Left lung (tissue), 10 donors: ENCODE data around the gene CHPF. TPM values are rescaled to one million over a fixed set of nuclear protein-coding genes. Genes with fewer than 3 reads are reported as not detected.
A peak's percentile ranks its signal among the peaks of the same experiment; 100 is the strongest.

Source experiments
- ATAC-seq: fragments of 200-7000 bp; cut with Tn5 transposase; one replicate; pipeline ENCODE4 v1.9.1; 2020; ENCODE audit warnings: moderate library complexity
- DNase-seq, 4 donors: peaks; one replicate each; pipeline ENCODE4 v3.0.0-alpha.2; 2013 to 2020
- H3K27ac ChIP-seq, 2 donors: fragments of 200-600 bp; sonication (generic) in 1 of 2; one replicate each; pipeline versions ENCODE4 v1.5.0 to v1.8.0; 2020 to 2021
- H3K27me3 ChIP-seq, 2 donors: fragments of 200-600 bp; sonication (generic) in 1 of 2; one replicate each; pipeline versions ENCODE4 v1.5.0 to v1.8.0; 2020 to 2021
- H3K36me3 ChIP-seq, 2 donors: fragments of 200-600 bp; sonication (generic) in 1 of 2; one replicate each; pipeline versions ENCODE4 v1.5.0 to v1.8.0; 2020 to 2021
- H3K4me1 ChIP-seq, 2 donors: fragments of 200-600 bp; one replicate each; pipeline ENCODE4 v1.8.0; 2021
- H3K4me3 ChIP-seq, 2 donors: fragments of 200-600 bp; sonication (generic) in 1 of 2; one replicate each; pipeline versions ENCODE4 v1.5.0 to v1.8.0; 2020 to 2021; ENCODE audit warnings: mild to moderate bottlenecking in 1 of 2
- H3K9me3 ChIP-seq, 2 donors: fragments of 200-600 bp; sonication (generic) in 1 of 2; one replicate each; pipeline versions ENCODE4 v1.5.0 to v1.8.0; 2020 to 2021
- intact Hi-C, 2 donors: fragments of 100-400 bp; cut with DNase I; formaldehyde crosslinking; loops; one replicate each; pipeline versions ENCODE4 v1.11.2 to v1.14.2; 2022
- polyA plus RNA-seq, 6 donors: library from polyadenylated mRNA; unstranded; fragments of 120-200 nt; gene quantifications; one replicate each; pipeline ENCODE4 v1.2.1, GENCODE V29; 2013; ENCODE audit not compliant: insufficient read length in 6 of 6
- total RNA-seq, 2 donors: library from RNA; stranded (reverse); fragmentation: NEBNext Ultra II Directional; extraction: Animal tissue kit (Norgen Biotek cat#: 25700); gene quantifications; one replicate each; pipeline ENCODE4 v1.2.1, GENCODE V29; 2021
- TF ChIP-seq, protein P1 (sequence below), 2 donors: fragments of 200-600 bp; sonication (generic) in 1 of 2; IDR thresholded peaks; one replicate each; pipeline versions ENCODE4 v1.5.0 to v1.8.0; 2021; ENCODE audit warnings: antibody characterized with exemption in 2 of 2
- donor health status: DM: no; HTN: yes; CAD: no.
- donor health status: DM: no; HTN: no; CAD: no.

CHPF gene
- total and polyA plus RNA-seq, 8 donors: 18.8 to 114 (median 28.0) TPM

- Histone ChIP-seq H3K4me1 (peaks cover 0 to 17% of the 10 kb centered on the region in 2 donors), H3K9me3 (no peaks in the 10 kb centered on the region), H3K36me3 (peaks cover 0 to 3% of the 10 kb centered on the region in 2 donors), H3K27ac (peak within 1 kb of the TSS; percentile 58 to 79), H3K4me3 (peak within 1 kb of the TSS; percentile 47 to 54), H3K27me3 (peaks cover 0 to 51% of the 10 kb centered on the region in 2 donors)
- intact Hi-C loops: no loop called here
- DNase-seq (peak; percentile 75 to 87 (median 82)), ATAC-seq (peak; percentile 80)
- TF ChIP-seq, protein P1, sequence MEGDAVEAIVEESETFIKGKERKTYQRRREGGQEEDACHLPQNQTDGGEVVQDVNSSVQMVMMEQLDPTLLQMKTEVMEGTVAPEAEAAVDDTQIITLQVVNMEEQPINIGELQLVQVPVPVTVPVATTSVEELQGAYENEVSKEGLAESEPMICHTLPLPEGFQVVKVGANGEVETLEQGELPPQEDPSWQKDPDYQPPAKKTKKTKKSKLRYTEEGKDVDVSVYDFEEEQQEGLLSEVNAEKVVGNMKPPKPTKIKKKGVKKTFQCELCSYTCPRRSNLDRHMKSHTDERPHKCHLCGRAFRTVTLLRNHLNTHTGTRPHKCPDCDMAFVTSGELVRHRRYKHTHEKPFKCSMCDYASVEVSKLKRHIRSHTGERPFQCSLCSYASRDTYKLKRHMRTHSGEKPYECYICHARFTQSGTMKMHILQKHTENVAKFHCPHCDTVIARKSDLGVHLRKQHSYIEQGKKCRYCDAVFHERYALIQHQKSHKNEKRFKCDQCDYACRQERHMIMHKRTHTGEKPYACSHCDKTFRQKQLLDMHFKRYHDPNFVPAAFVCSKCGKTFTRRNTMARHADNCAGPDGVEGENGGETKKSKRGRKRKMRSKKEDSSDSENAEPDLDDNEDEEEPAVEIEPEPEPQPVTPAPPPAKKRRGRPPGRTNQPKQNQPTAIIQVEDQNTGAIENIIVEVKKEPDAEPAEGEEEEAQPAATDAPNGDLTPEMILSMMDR (IDR thresholded peaks at IDR 0.05): no peak
These were observed 28.0 kb upstream of the CHPF start, which contains the start of gene OBSL1 for GRCh38 chr2:219571311-219572236. TSS of gene OBSL1 (minus strand) at chr2:219571539. CDS start at chr2:219571232, 307 bp downstream.

GRCh38 chr2:219570924-219571310 lies 27.3 kb upstream of the CHPF start:
- H3K4me3 ChIP-seq: peak overlapping the region; percentile 47 to 54
- peak in 1 of 4 donors; percentile 33 for DNase-seq
- H3K27me3 ChIP-seq: peaks cover 0 to 51% of the 10 kb centered on the region in 2 donors
- H3K36me3 ChIP-seq: peaks cover 0 to 3% of the 10 kb centered on the region in 2 donors
- H3K4me1 ChIP-seq: peaks cover 0 to 17% of the 10 kb centered on the region in 2 donors
- intact Hi-C loops: no loop called here
- peak overlapping the region; percentile 58 to 79 for H3K27ac ChIP-seq
- no peaks in the 10 kb centered on the region for H3K9me3 ChIP-seq
- peak; percentile 9 for ATAC-seq
- TF ChIP-seq, protein P1 (IDR thresholded peaks at IDR 0.05): no peak

- DNase-seq: peak in 3 of 4 donors; percentile 30 to 85 (median 37)
- H3K36me3 ChIP-seq: peaks cover 0 to 3% of the 10 kb centered on the region in 2 donors
- H3K4me3 ChIP-seq: peak overlapping the region; percentile 47 to 54
- ATAC-seq: peak; percentile 63
- H3K4me1 ChIP-seq: peaks cover 0 to 17% of the 10 kb centered on the region in 2 donors
- TF ChIP-seq, protein P1 (IDR thresholded peaks at IDR 0.05): no peak
- intact Hi-C loops: no loop called here
- H3K27me3 ChIP-seq: peaks cover 0 to 50% of the 10 kb centered on the region in 2 donors
- peak overlapping the region; percentile 58 to 79 for H3K27ac ChIP-seq
- no peaks in the 10 kb centered on the region for H3K9me3 ChIP-seq
These were observed 26.8 kb upstream of the CHPF start for GRCh38 chr2:219570194-219570923.

GRCh38 chr2:219569635-219570034 lies 26.0 kb upstream of the CHPF start:
- Histone ChIP-seq H3K36me3 (peaks cover 0 to 3% of the 10 kb centered on the region in 2 donors), H3K27ac (no peak overlapping the region), H3K4me1 (peaks cover 0 to 17% of the 10 kb centered on the region in 2 donors), H3K27me3 (peaks cover 0 to 43% of the 10 kb centered on the region in 2 donors), H3K4me3 (peak overlapping the region in 1 of 2 donors; percentile 54), H3K9me3 (no peaks in the 10 kb centered on the region)
- DNase-seq: no peak
- no peak for ATAC-seq
- intact Hi-C loops: no loop called here
- TF ChIP-seq, protein P1 (IDR thresholded peaks at IDR 0.05): no peak
